Measurements from ENCODE around the gene STK4.

GRCh38 chr20:45105317-45105716 lies 139.0 kb downstream of the STK4 start:
- no peak for TF ChIP-seq EP300 (IDR thresholded peaks at IDR 0.05)
- TF ChIP-seq CTCF (IDR thresholded peaks at IDR 0.05), result no peak
- no peak for TF ChIP-seq POLR2A (IDR thresholded peaks at IDR 0.05)

Data from suprapubic skin (tissue), 3 donors.